ENCODE results near the gene GALNT17.

DNA sequence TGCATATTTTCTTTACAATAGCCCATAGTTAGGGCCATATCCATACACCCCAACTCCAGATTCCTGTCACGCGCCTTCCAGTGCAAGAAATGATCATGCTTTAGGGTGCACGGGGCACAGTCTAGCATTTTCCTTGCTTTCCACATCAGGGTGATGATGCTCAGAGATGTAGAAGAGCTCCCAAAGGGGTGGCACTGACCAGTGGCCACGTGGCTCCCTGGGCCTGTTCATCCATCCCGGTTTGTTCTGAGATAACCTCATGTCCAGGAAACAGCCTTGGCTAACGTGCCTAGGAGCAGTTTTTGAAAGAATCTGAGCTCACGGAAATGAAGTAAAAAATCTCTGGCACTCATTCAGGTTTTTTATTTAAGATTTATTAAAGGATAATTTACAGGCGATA is 139.3 kb downstream of the GALNT17 start:
- TF ChIP-seq, protein P1, sequence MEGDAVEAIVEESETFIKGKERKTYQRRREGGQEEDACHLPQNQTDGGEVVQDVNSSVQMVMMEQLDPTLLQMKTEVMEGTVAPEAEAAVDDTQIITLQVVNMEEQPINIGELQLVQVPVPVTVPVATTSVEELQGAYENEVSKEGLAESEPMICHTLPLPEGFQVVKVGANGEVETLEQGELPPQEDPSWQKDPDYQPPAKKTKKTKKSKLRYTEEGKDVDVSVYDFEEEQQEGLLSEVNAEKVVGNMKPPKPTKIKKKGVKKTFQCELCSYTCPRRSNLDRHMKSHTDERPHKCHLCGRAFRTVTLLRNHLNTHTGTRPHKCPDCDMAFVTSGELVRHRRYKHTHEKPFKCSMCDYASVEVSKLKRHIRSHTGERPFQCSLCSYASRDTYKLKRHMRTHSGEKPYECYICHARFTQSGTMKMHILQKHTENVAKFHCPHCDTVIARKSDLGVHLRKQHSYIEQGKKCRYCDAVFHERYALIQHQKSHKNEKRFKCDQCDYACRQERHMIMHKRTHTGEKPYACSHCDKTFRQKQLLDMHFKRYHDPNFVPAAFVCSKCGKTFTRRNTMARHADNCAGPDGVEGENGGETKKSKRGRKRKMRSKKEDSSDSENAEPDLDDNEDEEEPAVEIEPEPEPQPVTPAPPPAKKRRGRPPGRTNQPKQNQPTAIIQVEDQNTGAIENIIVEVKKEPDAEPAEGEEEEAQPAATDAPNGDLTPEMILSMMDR (IDR thresholded peaks at IDR 0.05), result no peak
- peak in 1 of 2 donors; percentile 19 for TF ChIP-seq EP300 (IDR thresholded peaks at IDR 0.05)
